ENCODE results near the gene PCDHGA10. TPM values are rescaled to one million over a fixed set of nuclear protein-coding genes. Genes with fewer than 3 reads are reported as not detected.
"Not testable (repeated sequence)": the region's sequence is repeated elsewhere in the genome, so short reads cannot be mapped to it uniquely, and the experiment has no call there.

The PCDHGA10 gene
- total and polyA plus RNA-seq, 8 donors: 0.26 to 3.1 (median 1.8) TPM

- peaks cover 0 to 33% (median 0%) of the 10 kb centered on the region in 4 donors for H3K9me3 ChIP-seq
- no peak for TF ChIP-seq CTCF (IDR thresholded peaks at IDR 0.05)
- no peak within 1 kb of the TSS for H3K27ac ChIP-seq
- H3K36me3 ChIP-seq: no peaks in the 10 kb centered on the region
- FAIRE-seq: no peak
- ATAC-seq: peak in 3 of 4 donors; percentile 55 to 84 (median 74)
- intact Hi-C loops (cut with DNase I): no loop called here
- H3K27me3 ChIP-seq: no peaks in the 10 kb centered on the region
- no peak for DNase-seq
- H3K4me1 ChIP-seq: no peaks in the 10 kb centered on the region
- H3K4me3 ChIP-seq: peak within 1 kb of the TSS in 1 of 4 donors; percentile 13
- WGBS, 2 donors: 10% methylated on average over 33 of the region's 33 CpGs
Measured at GRCh38 chr5:141430332-141431113, 17.7 kb downstream of the PCDHGA10 start, which contains the start of gene PCDHGA12. Gene PCDHGA12 (plus strand): TSS chr5:141430507. CDS start chr5:141430760, 253 bp downstream.

- Histone ChIP-seq H3K27me3 (no peaks in the 10 kb centered on the region), H3K36me3 (no peaks in the 10 kb centered on the region), H3K4me1 (no peaks in the 10 kb centered on the region), H3K9me3 (peaks cover 0 to 27% (median 0%) of the 10 kb centered on the region in 4 donors), H3K4me3 (peak overlapping the region in 1 of 4 donors; percentile 13), H3K27ac (no peak overlapping the region)
- no peak for TF ChIP-seq CTCF (IDR thresholded peaks at IDR 0.05)
- FAIRE-seq: no peak
- peak in 1 of 6 donors; percentile 40 for DNase-seq
- peak in 2 of 4 donors; percentile 24 to 60 for ATAC-seq
- intact Hi-C loops (cut with DNase I): no loop called here
- 10% methylated on average over 37 of the region's 37 CpGs for WGBS, 2 donors
Measured at GRCh38 chr5:141431286-141431685, 18.5 kb downstream of the PCDHGA10 start.

GRCh38 chr5:141432308-141432707 is 19.5 kb downstream of the PCDHGA10 start:
- 19 to 22% methylated on average over 18 to 38 of the region's 38 CpGs for WGBS, 2 donors
- H3K27me3 ChIP-seq; H3K4me1 ChIP-seq; FAIRE-seq; intact Hi-C loops (cut with DNase I); H3K27ac ChIP-seq; H3K36me3 ChIP-seq; H3K4me3 ChIP-seq; ATAC-seq: not testable (repeated sequence)
- DNase-seq: peak in 1 of 6 donors; percentile 32
- H3K9me3 ChIP-seq: peaks cover 0 to 26% (median 0%) of the 10 kb centered on the region in 4 donors

GRCh38 chr5:141432726-141433125 is 19.9 kb downstream of the PCDHGA10 start:
- FAIRE-seq; ATAC-seq; H3K27ac ChIP-seq; H3K4me3 ChIP-seq; H3K4me1 ChIP-seq; H3K27me3 ChIP-seq; intact Hi-C loops (cut with DNase I); H3K36me3 ChIP-seq: not testable (repeated sequence)
- H3K9me3 ChIP-seq: peaks cover 0 to 22% (median 0%) of the 10 kb centered on the region in 4 donors
- DNase-seq: peak in 1 of 6 donors; percentile 20
- 16 to 17% methylated on average over 24 to 29 of the region's 29 CpGs for WGBS, 2 donors

GRCh38 chr5:141434006-141434405 is 21.2 kb downstream of the PCDHGA10 start:
- H3K27me3 ChIP-seq: no peaks in the 10 kb centered on the region
- no peaks in the 10 kb centered on the region for H3K4me1 ChIP-seq
- DNase-seq (no peak), ATAC-seq (no peak), FAIRE-seq (no peak)
- WGBS, 2 donors: 72 to 76% methylated on average over 2 of the region's 2 CpGs
- H3K27ac ChIP-seq: no peak overlapping the region
- no peak overlapping the region for H3K4me3 ChIP-seq
- H3K9me3 ChIP-seq: peaks cover 0 to 14% (median 0%) of the 10 kb centered on the region in 4 donors
- H3K36me3 ChIP-seq: no peaks in the 10 kb centered on the region
- intact Hi-C loops (cut with DNase I): no loop called here
- TF ChIP-seq CTCF (IDR thresholded peaks at IDR 0.05): no peak

- ATAC-seq: no peak
- no peak for TF ChIP-seq CTCF (IDR thresholded peaks at IDR 0.05)
- WGBS, 2 donors: 89 to 90% methylated on average over 2 of the region's 2 CpGs
- no peak for FAIRE-seq
- no peaks in the 10 kb centered on the region for H3K27me3 ChIP-seq
- no peaks in the 10 kb centered on the region for H3K36me3 ChIP-seq
- no peaks in the 10 kb centered on the region for H3K4me1 ChIP-seq
- no peak overlapping the region for H3K27ac ChIP-seq
- intact Hi-C loops (cut with DNase I): no loop called here
- no peak for DNase-seq
- H3K4me3 ChIP-seq: no peak overlapping the region
- no peaks in the 10 kb centered on the region for H3K9me3 ChIP-seq
Measured at GRCh38 chr5:141437221-141437620, 24.4 kb downstream of the PCDHGA10 start.

Measured in pancreas (tissue), 10 donors.